Choroid plexus epithelial cell (primary cell): ENCODE measurements around the gene HEG1.

Experiments
- DNase-seq: peaks from one replicate; pipeline ENCODE4 v3.0.0-alpha.2; 2010; ENCODE audit warnings: low read depth
- H3K4me3 ChIP-seq: 2 replicates; pipeline ENCODE4 v1.5.1; 2011; ENCODE audit warnings: low read depth, mild to moderate bottlenecking, control low read depth, low read length, moderate library complexity
- CTCF ChIP-seq: conservative IDR thresholded peaks from 2 replicates; pipeline ENCODE4 v1.5.1; 2011; ENCODE audit warnings: low read depth, mild to moderate bottlenecking, control low read depth, inconsistent platforms, low read length, moderate library complexity

Gene HEG1

DNA sequence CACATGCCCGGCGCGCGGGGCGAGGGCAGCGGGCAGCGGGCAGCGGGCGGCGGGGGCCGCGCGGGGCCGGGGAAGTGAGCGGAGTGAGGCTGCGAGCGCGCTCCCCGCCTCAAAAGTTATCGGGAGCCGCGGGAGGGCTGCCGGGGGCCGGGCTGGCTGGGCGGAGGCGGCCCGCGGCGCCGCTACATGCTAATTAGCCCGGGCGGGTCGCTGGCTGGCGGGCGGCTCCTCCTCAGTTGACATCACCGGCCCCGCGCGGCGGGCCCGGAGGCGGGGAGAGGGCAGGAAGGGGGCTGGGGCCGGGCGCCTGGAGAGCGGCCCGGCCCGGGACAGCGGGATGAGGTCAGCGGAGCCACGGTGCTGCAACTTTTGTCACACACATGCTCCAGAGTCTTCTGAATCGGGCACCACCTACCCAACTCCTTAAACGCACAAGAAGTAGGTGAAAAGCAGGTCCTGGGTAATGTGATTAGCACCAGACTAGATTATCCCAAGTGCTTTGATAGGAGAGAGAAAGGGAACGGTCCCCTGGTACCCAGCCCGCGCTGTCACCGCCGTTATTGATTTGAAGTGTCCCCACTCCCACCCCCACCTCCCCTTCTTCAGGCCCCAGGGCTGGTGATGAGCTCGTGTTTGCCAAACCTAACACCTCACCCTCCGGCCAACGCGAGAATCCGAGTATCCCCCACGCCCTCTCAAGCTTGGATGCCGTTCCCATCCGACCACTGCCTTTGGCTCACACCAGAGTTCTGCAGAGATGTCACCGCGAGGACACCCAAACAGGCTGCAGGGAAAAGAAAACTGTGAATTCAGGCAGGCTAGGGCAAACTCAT is at the start of gene HEG1:
HEG1 (minus strand) TSS at position 85 of the 833 bp plus-strand sequence. CDS start 107 bp downstream, outside the sequence.
- peak within 1 kb of the TSS; percentile 65 for H3K4me3 ChIP-seq
- no peak for TF ChIP-seq CTCF
- peak; percentile 77 for DNase-seq

GRCh38 chr3:125105116-125105515 is 49.3 kb upstream of the HEG1 start:
- no peak overlapping the region for H3K4me3 ChIP-seq
- TF ChIP-seq CTCF, result no peak
- DNase-seq, result no peak

DNA sequence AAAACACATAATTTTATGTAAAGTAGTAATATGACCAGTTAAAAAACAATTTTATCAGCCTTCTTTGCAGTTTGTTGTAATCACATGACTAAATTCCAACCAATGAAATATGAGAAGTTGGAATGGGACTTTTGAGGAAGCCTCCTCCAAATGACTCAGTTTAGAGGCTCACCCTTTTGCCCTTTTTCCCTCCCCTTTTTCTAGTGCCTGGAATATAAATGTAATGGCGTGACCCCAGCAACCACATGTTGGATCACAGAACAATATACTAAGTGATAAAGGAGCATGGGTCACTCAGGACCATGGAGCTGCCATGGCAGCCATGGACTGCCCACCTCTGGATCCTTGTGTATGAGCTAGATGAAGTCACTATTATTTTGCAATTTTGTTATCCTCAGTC is 48.8 kb upstream of the HEG1 start:
- no peak for TF ChIP-seq CTCF
- no peak for DNase-seq
- no peak overlapping the region for H3K4me3 ChIP-seq

GRCh38 chr3:125103406-125103805 is 47.6 kb upstream of the HEG1 start:
- no peak overlapping the region for H3K4me3 ChIP-seq
- TF ChIP-seq CTCF, result no peak
- no peak for DNase-seq

GRCh38 chr3:125102470-125102869 is 46.7 kb upstream of the HEG1 start:
- TF ChIP-seq CTCF, result no peak
- no peak for DNase-seq
- no peak overlapping the region for H3K4me3 ChIP-seq

DNA sequence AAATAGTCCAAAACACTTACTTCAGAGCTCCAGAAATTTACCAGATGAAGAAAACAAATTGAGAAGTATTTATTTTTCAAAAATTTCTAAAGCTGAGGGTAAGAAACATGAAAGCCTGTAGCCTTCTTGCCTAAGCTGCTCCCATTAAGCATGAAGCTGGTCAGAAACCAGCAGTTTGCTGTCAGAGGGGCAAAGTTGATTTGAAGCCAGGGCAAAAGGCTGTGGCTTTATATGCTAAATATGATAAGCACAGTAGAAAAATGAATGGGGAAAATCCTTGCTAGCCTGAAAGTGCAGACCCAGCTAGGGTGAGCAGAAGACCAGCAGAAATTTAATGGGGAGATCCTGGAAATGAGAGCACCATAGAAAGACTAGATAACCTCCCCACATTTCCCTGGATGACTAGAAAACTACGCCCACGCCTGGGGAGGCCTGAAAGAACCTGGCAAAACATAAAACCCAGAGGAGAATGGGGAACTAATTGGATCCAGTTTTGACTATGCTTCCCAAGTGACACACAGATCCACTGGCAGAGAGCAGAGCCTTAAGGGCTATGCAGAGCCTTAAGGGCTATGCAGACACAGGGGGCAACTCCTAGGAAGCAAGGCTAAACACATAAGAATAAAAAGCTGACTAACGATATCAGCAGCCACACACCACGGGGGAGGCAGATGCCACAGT is 43.0 kb upstream of the HEG1 start:
- no peak overlapping the region for H3K4me3 ChIP-seq
- no peak for TF ChIP-seq CTCF
- DNase-seq, result peak; percentile 51
